Gastroesophageal sphincter (tissue), 3 donors: ENCODE results near the gene ARHGAP18.

Experiments
- POLR2A ChIP-seq, 2 donors: fragments of 450-650 bp; IDR thresholded peaks; one replicate each; pipeline ENCODE4 v1.6.1; 2017; ENCODE audit warnings: antibody characterized with exemption in 2 of 2, mild to moderate bottlenecking in 2 of 2, moderate library complexity in 1 of 2
- TF ChIP-seq, protein P1 (sequence below), 4 experiments: fragments of 200-600 bp in 2 of 4; fragments of 450-650 bp in 2 of 4; sonication (generic) in 1 of 4; IDR thresholded peaks; one replicate each; pipeline ENCODE4 v1.5.1; 2017 to 2019; ENCODE audit warnings: antibody characterized with exemption in 4 of 4, mild to moderate bottlenecking in 2 of 4, moderate library complexity in 2 of 4

GRCh38 chr6:129684903-129685661 lies 24.9 kb downstream of the ARHGAP18 start:
- no peak for TF ChIP-seq POLR2A (IDR thresholded peaks at IDR 0.05)
- TF ChIP-seq, protein P1, sequence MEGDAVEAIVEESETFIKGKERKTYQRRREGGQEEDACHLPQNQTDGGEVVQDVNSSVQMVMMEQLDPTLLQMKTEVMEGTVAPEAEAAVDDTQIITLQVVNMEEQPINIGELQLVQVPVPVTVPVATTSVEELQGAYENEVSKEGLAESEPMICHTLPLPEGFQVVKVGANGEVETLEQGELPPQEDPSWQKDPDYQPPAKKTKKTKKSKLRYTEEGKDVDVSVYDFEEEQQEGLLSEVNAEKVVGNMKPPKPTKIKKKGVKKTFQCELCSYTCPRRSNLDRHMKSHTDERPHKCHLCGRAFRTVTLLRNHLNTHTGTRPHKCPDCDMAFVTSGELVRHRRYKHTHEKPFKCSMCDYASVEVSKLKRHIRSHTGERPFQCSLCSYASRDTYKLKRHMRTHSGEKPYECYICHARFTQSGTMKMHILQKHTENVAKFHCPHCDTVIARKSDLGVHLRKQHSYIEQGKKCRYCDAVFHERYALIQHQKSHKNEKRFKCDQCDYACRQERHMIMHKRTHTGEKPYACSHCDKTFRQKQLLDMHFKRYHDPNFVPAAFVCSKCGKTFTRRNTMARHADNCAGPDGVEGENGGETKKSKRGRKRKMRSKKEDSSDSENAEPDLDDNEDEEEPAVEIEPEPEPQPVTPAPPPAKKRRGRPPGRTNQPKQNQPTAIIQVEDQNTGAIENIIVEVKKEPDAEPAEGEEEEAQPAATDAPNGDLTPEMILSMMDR (IDR thresholded peaks at IDR 0.05): no peak
